Measurements from ENCODE around the gene TSPAN4.

The TSPAN4 gene

DNA sequence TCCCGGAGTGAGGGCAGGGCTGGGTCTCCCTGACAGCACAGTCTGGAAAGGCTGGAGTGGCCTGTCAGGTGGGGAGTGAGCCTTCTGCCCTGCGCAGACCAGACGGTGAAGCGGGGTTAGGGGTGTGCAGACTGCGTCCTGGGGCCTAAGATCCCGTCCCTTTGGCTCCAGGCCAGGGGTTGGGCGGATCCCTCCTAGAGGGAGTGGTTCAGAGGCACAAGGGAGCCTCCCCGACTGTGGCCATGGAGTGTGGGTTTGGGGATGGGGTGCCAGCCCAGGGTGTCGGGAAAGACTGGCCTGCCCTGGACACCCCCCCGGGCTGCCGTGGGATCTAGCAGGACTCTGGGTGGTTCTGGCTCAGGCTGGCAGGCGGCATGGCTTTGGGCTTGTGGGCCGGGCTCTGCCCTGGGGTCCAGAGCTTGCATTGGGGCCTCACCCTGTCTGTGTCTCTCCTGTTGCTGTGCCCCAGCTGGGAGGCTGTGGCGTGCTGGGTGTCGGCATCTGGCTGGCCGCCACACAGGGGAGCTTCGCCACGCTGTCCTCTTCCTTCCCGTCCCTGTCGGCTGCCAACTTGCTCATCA lies 19.5 kb downstream of the TSPAN4 start:
- in situ Hi-C loops (cut with MboI; ENCODE audit: low sequenced_read_pairs), result loop anchor here (25.0 kb wide), 1 partner anchor 200 kb away; the partner anchor contains the start of gene MUC2

- in situ Hi-C loops (cut with MboI; ENCODE audit: low sequenced_read_pairs), result loop anchor here (25.0 kb wide), 1 partner anchor 200 kb away; the partner anchor contains the start of gene MUC2
Observed at GRCh38 chr11:862696-863022, 20.0 kb downstream of the TSPAN4 start.

DNA sequence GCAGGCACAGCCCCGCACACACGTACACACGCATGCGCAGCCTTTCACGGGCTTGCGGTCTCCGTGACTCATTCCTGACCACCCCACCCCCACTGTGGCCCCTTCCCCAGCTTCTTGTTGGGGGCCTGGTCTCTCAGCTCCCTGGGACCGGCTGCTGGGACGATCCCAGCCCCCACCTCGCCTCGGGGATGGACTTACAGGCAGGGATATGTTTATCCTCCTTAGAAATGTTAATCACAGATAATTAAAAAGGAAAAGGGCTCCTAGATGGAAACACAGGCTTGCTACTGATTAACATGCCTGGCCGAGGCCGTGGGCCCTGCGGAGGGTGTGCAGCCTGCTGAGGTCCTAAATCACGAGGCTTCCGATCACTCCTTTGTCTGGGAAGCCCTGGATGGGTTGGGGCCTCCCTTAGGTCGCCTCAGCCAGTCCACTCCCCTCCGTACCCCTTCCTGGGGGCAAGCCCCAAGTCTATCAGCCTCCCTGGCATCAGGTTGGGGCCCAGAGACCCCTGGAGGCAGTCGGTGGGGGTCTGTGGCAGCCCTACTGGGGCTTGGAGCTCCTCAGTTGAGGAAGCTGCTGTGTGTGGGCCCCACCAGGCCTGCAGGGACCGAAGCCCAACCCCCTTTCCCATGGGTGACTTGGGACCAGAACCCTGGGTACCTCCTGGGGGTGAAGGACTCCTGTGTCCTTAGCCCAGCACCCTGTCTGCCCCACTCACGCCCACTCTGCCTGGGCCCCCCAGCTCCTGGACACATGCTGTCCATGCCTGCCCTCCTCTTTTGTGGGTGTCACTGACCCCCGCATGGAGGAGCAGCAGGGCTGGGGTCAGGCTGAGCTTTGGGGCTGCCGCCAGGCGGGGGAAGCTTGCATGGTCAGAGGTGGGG lies 20.6 kb downstream of the TSPAN4 start:
- in situ Hi-C loops (cut with MboI; ENCODE audit: low sequenced_read_pairs), result loop anchor here (25.0 kb wide), 1 partner anchor 199 kb away; the partner anchor contains the start of gene MUC2

- in situ Hi-C loops (cut with MboI; ENCODE audit: low sequenced_read_pairs), result loop anchor here (25.0 kb wide), 1 partner anchor 198 kb away; the partner anchor contains the start of gene MUC2
Observed at GRCh38 chr11:863910-864827, 21.5 kb downstream of the TSPAN4 start.

GRCh38 chr11:864898-865297 lies 22.2 kb downstream of the TSPAN4 start:
- in situ Hi-C loops (cut with MboI; ENCODE audit: low sequenced_read_pairs), result loop anchor here (25.0 kb wide), 1 partner anchor 197 kb away; the partner anchor contains the start of gene MUC2

- in situ Hi-C loops (cut with MboI; ENCODE audit: low sequenced_read_pairs), result loop anchor here (25.0 kb wide), 1 partner anchor 197 kb away; the partner anchor contains the start of gene MUC2
Observed at GRCh38 chr11:865462-866430, 23.1 kb downstream of the TSPAN4 start.

DNA sequence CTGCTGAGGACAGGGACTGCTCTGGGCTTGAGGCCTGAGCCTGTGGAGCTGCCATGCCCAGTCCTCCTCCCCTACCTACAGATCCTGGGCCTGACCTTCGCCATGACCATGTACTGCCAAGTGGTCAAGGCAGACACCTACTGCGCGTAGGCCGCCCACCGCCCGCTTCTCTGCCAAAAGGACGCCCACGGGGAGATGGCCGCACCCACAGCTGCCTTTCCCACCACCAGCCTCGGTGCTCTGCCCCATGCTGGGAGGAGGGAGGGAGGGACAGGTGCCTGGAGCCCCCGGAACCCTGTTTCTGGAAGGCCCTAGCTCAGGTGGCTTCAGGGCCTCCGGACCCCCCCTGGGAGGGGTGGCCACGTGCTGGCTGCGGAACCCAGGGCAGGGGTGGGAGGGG lies 23.8 kb downstream of the TSPAN4 start:
- in situ Hi-C loops (cut with MboI; ENCODE audit: low sequenced_read_pairs), result loop anchor here (25.0 kb wide), 1 partner anchor 196 kb away; the partner anchor contains the start of gene MUC2

DNA sequence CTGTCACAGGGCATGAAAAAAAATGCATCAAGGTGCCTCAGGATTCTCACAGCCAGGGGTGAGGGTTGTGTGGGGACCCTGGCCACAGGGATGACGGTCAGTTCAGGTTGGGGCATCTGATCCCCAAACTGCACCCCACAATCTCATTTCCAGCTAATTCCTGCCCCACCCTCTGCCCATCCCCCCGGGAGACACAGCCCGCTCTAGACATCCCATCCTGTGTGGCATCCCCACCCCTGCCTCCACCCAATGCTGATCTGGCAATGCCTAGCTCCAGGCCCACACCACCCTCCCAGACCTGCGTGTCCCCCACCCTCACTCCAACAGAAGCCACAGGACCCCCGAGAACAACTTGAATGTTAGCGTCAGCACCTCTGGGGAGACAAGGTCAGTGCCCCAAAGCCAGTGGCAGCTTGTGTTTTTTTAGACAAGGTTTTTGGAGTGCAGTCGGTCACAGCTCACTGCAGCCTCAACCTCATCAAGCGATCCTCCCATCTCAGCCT lies 25.3 kb downstream of the TSPAN4 start:
- in situ Hi-C loops (cut with MboI; ENCODE audit: low sequenced_read_pairs), result loop anchor here (25.0 kb wide), 1 partner anchor 194 kb away; the partner anchor contains the start of gene MUC2

DNA sequence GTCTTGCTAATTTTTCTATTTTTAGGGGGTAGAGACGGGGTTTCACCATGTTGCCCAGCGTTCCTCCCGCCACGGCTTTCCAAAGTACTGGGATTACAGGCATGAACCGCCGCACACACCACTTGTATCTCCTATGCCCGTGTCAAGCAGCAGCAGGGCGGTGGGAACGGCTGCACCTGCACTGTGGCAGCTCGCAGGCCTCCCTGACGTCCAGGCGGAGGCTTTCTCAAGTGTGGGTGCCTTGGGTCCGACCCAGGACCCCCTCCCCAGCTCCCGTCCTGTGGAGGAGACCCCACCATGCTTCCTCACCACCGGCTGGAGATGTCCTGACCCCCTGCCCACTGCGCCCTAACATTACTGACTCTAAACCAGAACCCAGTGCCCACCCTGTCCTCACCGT lies 25.7 kb downstream of the TSPAN4 start:
- in situ Hi-C loops (cut with MboI; ENCODE audit: low sequenced_read_pairs), result loop anchor here (25.0 kb wide), 1 partner anchor 194 kb away; the partner anchor contains the start of gene MUC2

- in situ Hi-C loops (cut with MboI; ENCODE audit: low sequenced_read_pairs), result loop anchor here (25.0 kb wide), 1 partner anchor 193 kb away; the partner anchor contains the start of gene MUC2
Observed at GRCh38 chr11:868802-869201, 26.1 kb downstream of the TSPAN4 start.

DNA sequence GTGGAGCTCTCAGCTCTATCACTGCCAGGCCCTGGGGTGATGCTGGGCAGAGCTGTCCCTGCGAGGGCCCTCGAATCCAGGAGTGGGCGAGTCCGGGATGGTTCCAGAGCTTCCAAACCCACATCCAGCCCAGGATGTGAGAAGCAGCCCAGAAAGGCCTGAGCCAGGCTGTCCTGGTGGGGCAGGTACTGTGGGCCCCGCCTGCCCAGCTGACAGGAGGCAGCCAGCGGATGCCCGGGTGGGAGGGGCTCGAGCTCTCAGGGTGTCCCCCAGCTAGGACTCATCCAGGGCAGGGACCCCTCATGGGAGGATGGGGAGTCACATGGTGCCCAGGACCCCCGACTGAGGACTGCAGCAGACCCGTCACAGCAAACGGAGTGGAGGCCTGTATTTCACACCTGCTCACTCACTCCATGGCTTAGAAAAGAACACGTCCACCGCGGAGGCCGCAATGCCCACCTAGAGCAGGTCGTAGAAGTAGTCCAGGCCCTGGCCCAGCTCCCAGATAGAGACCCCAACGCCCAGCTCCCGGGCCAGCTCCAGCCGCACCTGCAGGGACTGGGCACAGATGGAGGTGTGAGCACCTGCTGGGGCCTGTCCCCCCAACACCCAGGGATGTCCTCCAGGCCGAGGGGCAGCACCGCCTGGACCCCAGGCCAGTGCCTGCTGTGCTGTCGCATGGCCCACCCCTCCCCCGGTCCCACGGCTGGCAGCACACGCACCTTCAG lies 26.9 kb downstream of the TSPAN4 start:
- in situ Hi-C loops (cut with MboI; ENCODE audit: low sequenced_read_pairs), result loop anchor here (25.0 kb wide), 1 partner anchor 193 kb away; the partner anchor contains the start of gene MUC2

DNA sequence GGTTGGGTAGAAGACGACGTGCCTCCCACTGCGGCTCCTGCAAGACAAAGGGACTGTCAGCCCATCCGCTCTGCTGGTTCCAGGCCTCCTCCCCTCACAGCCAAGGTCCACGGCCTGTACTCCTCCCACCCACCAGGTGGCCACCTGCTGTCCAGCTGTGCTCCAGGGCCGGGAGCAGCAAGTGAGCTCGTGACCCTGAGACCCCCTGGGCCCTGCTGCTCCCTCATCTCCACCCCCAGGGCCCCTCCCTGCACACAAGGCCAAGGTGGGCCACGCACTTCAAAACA lies 27.4 kb downstream of the TSPAN4 start:
- in situ Hi-C loops (cut with MboI; ENCODE audit: low sequenced_read_pairs), result loop anchor here (25.0 kb wide), 1 partner anchor 192 kb away; the partner anchor contains the start of gene MUC2

- in situ Hi-C loops (cut with MboI; ENCODE audit: low sequenced_read_pairs), result loop anchor here (25.0 kb wide), 1 partner anchor 192 kb away; the partner anchor contains the start of gene MUC2
Observed at GRCh38 chr11:870418-870817, 27.8 kb downstream of the TSPAN4 start.

DNA sequence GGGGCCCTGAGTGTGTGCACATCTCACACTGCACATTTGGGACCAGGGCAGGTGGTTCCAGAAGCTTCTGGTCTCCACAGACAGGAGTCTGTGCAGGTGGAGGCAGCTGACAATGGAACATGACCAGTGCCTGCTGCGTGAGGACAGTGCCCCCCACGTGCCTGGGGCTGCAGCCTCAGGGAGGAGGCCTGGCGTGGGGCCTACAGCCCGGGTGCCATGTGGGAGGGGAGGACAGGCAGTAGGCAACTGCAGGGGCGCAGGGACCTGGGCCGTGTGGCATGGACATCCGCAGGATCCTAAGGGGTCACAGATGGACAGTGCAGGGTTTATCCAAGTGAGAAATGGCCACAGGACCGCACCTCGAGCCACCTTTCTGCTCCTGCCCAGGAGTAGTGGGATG lies 28.8 kb downstream of the TSPAN4 start:
- in situ Hi-C loops (cut with MboI; ENCODE audit: low sequenced_read_pairs), result loop anchor here (25.0 kb wide), 1 partner anchor 191 kb away; the partner anchor contains the start of gene MUC2

- in situ Hi-C loops (cut with MboI; ENCODE audit: low sequenced_read_pairs), result loop anchor here (25.0 kb wide), 1 partner anchor 190 kb away; the partner anchor contains the start of gene MUC2
Observed at GRCh38 chr11:872799-873198, 30.1 kb downstream of the TSPAN4 start.

GRCh38 chr11:873706-874105 lies 31.1 kb downstream of the TSPAN4 start:
- in situ Hi-C loops (cut with MboI; ENCODE audit: low sequenced_read_pairs), result loop anchor here (25.0 kb wide), 1 partner anchor 189 kb away; the partner anchor contains the start of gene MUC2

DNA sequence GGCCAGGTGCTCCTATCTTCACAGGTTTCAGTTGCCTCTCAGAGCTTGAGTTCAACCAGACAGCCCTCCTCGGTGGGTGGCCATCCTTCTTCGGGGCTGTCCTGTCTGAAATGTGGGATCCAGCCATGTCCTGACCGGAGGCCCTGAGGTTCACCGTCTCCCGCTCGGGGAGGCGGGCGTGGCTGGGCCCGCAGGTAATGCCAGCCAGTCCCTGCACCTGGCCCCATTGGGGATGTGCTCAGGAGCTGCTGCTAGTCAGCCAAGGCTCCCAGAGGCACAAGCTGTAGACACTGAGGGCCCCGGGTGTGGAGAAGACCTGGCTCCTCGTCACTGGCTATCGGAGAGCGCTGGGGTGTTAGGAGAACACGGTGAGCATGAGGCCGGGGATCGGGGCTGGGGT lies 32.6 kb downstream of the TSPAN4 start:
- in situ Hi-C loops (cut with MboI; ENCODE audit: low sequenced_read_pairs), result no loop called here

DNA sequence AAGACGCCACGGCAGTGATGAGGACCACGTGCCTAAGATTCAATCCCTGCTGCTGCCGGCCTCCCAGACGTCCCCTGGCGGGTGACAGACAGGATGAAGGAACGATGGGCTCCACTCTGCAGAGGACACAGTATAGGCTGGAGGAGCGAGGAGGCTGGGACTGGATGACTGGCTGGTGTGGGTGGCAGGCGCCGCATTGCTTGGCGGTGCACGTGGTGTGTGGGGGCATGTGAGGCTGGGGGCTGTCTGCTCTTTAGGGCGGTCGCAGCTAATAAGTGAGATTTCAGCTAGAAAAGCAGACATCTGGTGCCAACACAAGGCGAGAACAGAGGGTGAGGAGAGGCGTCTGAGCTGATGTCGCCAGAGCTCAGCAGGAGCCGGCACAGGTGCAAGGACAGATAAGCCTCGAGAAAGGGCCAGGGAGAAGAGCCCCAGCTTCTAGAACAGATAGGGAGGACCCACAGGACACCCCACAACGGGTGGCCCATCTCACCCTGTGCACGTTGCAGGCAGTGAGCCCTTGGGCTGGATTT lies 33.2 kb downstream of the TSPAN4 start:
- in situ Hi-C loops (cut with MboI; ENCODE audit: low sequenced_read_pairs), result no loop called here
